ENCODE results near the gene ADORA2A.

ADORA2A gene

DNA sequence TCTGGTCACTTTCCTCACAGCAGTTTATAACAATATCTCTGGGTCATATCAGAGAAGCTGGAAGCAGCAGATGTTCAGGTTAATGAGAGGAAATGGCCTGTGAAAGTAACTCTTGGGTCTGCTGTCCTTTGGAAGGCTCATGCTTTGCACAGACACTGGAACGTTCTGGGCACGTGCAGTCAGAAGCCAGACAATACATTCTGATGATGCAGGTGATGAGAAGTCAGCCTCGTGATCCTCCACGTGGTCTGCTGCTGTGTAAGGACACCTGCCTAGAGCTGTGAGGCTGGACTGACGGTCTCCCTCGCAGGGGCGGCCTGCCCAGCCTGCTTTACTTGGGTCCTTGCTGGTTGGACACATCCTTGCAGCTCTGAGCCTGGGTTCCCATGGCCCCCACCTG is 18.8 kb upstream of the ADORA2A start:
- TF ChIP-seq, protein P1, sequence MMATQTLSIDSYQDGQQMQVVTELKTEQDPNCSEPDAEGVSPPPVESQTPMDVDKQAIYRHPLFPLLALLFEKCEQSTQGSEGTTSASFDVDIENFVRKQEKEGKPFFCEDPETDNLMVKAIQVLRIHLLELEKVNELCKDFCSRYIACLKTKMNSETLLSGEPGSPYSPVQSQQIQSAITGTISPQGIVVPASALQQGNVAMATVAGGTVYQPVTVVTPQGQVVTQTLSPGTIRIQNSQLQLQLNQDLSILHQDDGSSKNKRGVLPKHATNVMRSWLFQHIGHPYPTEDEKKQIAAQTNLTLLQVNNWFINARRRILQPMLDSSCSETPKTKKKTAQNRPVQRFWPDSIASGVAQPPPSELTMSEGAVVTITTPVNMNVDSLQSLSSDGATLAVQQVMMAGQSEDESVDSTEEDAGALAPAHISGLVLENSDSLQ (IDR thresholded peaks at IDR 0.05), result no peak
- TF ChIP-seq SUZ12 (IDR thresholded peaks at IDR 0.05) (no peak), NFRKB (IDR thresholded peaks at IDR 0.05) (no peak)
- CTCF ChIA-PET, result no interaction called here
- POLR2A ChIA-PET, result interaction anchor here (0.9 kb wide), 1 partner anchor 10 kb away, joined by 3 read pairs; no protein-coding TSS in a partner anchor
- no peak for DNase-seq (ENCODE audit: extremely low spot score)

DNA sequence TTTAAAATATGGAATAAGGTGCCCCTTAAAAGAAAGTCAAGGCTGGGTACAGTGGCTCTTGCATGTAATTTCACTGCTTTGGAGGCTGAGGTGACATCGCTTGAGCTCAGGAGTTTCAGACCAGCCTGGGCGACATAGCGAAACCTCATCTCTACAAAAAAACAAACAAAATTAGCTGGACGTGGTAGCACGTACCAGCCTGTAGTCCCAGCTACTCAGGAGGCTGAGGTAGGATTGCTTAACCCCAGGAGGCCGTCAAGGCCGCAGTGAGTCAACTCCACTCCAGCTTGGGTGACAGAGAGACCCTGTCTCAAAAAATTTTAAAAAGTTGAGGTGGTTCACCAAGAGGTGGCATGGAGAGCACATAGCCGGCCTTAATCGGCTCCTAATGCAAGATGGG is 17.7 kb upstream of the ADORA2A start:
- CTCF ChIA-PET, result no interaction called here
- TF ChIP-seq CTBP1 (IDR thresholded peaks at IDR 0.05; ENCODE audit: borderline replicate concordance) (no peak), HDGF (IDR thresholded peaks at IDR 0.05; ENCODE audit: borderline replicate concordance) (no peak), L3MBTL2 (conservative IDR thresholded peaks at IDR 0.05) (no peak), SUZ12 (IDR thresholded peaks at IDR 0.05) (no peak), SP1 (IDR thresholded peaks at IDR 0.05) (no peak), FOXA1 (IDR thresholded peaks at IDR 0.05) (no peak), LEF1 (IDR thresholded peaks at IDR 0.05; ENCODE audit: borderline replicate concordance) (no peak), FOXK2 (IDR thresholded peaks at IDR 0.05) (no peak), TARDBP (IDR thresholded peaks at IDR 0.05) (no peak), FOXM1 (IDR thresholded peaks at IDR 0.05; ENCODE audit: borderline replicate concordance) (no peak), BHLHE40 (IDR thresholded peaks at IDR 0.05; ENCODE audit: borderline replicate concordance) (no peak), NFRKB (IDR thresholded peaks at IDR 0.05) (no peak), ARNT (IDR thresholded peaks at IDR 0.05) (no peak), ELF4 (IDR thresholded peaks at IDR 0.05) (no peak), ZNF384 (IDR thresholded peaks at IDR 0.05) (no peak)
- TF ChIP-seq, protein P1 (IDR thresholded peaks at IDR 0.05), result no peak
- POLR2A ChIA-PET, result interaction anchor here (0.9 kb wide), 1 partner anchor 11 kb away, joined by 3 read pairs; no protein-coding TSS in a partner anchor
- no peak for DNase-seq (ENCODE audit: extremely low spot score)

DNA sequence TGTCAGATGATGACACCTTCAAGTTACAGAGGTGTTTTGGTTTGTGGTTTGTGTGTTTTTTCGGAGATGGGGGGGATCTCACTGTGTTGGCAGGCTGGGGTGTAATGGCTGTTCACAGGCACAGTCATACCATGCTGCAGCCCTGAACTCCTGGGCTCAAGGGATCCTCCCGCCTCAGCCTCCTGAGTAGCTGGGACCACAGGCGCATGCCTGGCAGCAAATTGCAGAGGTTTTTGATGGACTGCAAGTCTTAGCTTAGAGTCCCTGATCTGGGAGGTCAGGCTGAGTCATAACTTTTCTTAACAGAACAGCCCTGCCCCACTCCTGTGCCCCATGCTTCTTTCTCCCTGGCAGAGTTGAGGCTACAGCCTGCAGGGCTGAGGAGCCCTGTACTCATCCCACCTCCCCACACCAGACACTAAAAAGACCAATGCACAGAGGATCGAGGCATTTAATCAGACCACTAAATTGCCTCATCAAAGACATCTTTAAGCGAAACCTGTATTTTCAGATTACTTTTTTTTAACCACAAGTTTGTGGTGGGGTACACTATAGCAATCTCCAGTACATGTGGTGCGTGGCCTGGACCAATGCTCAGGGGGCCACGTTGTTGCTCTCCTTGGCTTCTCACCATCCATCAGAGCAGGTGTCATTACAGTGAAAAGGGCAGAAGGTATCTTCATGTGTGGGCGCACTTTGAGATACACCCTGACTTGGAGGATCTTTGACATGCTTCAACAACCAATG is 17.1 kb upstream of the ADORA2A start:
- CTCF ChIA-PET, result no interaction called here
- no peak for DNase-seq (ENCODE audit: extremely low spot score)
- POLR2A ChIA-PET, result no interaction called here
- TF ChIP-seq ELF4 (IDR thresholded peaks at IDR 0.05) (no peak), CTBP1 (IDR thresholded peaks at IDR 0.05; ENCODE audit: borderline replicate concordance) (no peak), SP1 (IDR thresholded peaks at IDR 0.05) (no peak), SUZ12 (IDR thresholded peaks at IDR 0.05) (no peak), FOXA1 (IDR thresholded peaks at IDR 0.05) (no peak), FOXM1 (IDR thresholded peaks at IDR 0.05; ENCODE audit: borderline replicate concordance) (no peak), FOXK2 (IDR thresholded peaks at IDR 0.05) (no peak), HDGF (IDR thresholded peaks at IDR 0.05; ENCODE audit: borderline replicate concordance) (no peak), TARDBP (IDR thresholded peaks at IDR 0.05) (no peak), ARNT (IDR thresholded peaks at IDR 0.05) (no peak), LEF1 (IDR thresholded peaks at IDR 0.05; ENCODE audit: borderline replicate concordance) (no peak)
- TF ChIP-seq, protein P1 (IDR thresholded peaks at IDR 0.05), result no peak

DNA sequence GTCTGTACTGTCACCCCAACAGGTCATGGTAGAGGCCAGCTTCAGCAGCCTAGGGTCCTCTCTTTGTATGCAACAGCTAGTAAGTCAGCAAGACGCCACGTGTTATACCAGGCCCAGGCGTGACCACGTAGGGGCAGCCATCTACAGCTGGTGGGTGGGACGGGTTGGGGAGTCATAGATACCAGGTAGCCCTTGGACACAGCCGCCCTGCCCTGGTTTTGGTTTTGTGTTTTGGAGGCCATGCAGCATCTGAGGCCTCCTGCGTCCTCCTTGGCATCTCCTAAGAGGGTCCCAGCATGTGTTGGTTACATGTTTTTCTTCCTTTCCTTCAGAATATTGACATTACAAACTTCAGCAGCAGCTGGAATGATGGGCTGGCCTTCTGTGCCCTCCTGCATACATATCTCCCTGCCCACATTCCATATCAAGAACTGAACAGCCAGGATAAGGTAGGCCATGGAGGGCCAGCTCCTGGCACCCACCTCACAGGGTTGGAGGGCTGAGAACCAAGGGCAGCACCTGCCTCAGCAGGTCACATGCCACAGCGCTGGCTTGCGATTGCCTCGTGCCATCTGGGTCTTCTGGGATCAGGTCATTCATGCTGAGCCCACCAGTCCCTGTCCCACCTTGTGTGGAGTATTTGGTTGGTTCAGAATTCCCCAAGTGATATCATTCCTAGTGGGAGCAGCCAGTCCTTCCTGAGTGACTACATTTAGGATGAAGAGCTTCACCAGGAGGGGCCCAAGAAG is 16.0 kb upstream of the ADORA2A start:
- TF ChIP-seq, protein P1 (IDR thresholded peaks at IDR 0.05), result no peak
- TF ChIP-seq ARNT (IDR thresholded peaks at IDR 0.05) (no peak), TARDBP (IDR thresholded peaks at IDR 0.05) (no peak), FOXK2 (IDR thresholded peaks at IDR 0.05) (no peak), ZNF384 (IDR thresholded peaks at IDR 0.05) (no peak)
- CTCF ChIA-PET, result no interaction called here
- POLR2A ChIA-PET, result no interaction called here
- no peak for DNase-seq (ENCODE audit: extremely low spot score)

DNA sequence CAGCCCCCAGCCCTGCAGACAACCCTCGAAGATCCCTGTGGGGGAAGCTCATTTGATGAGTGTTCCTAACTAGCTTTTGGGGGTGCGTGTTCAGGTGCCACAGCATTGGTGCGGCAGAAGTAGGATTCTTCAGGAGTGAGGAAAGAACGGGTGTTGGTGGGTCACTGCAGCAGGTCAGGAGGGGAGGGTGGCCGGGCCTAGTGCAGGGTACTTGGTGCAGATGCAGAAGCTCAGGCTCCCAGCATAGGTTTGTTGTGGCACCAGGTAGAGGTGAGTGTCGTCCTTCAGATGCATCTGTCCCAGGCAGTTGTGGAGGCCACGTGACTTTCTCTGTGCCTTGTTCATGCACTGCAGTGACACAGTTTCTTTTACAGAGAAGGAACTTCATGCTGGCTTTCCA is 15.1 kb upstream of the ADORA2A start:
- ChIA-PET POLR2A (no interaction called here), CTCF (no interaction called here)
- TF ChIP-seq ELF4 (IDR thresholded peaks at IDR 0.05), result no peak
- no peak for TF ChIP-seq HDGF (IDR thresholded peaks at IDR 0.05; ENCODE audit: borderline replicate concordance)
- no peak for TF ChIP-seq SUZ12 (IDR thresholded peaks at IDR 0.05)
- no peak for TF ChIP-seq LEF1 (IDR thresholded peaks at IDR 0.05; ENCODE audit: borderline replicate concordance)
- TF ChIP-seq TARDBP (IDR thresholded peaks at IDR 0.05), result no peak
- TF ChIP-seq, protein P1 (IDR thresholded peaks at IDR 0.05), result no peak
- TF ChIP-seq FOXA1 (IDR thresholded peaks at IDR 0.05), result no peak
- no peak for DNase-seq (ENCODE audit: extremely low spot score)
